Fibroblast of lung (primary cell): ENCODE results near the gene NAGPA. TPM values are rescaled to one million over a fixed set of nuclear protein-coding genes. Genes with fewer than 3 reads are reported as not detected.

Experiments
- DNase-seq, 2 donors: peaks; one replicate each; pipeline versions ENCODE4 v3.0.0 to v3.0.0-alpha.2; 2010; ENCODE audit warnings: low read depth in 2 of 2
- H2AFZ ChIP-seq: 2 replicates; pipeline ENCODE4 v1.5.1; 2012; ENCODE audit warnings: low read length, control low read depth, inconsistent platforms
- H3K27ac ChIP-seq: 2 replicates; pipeline ENCODE4 v1.5.1; 2011; ENCODE audit warnings: low read length, control low read depth; ENCODE audit not compliant: insufficient read depth
- H3K27me3 ChIP-seq: 2 replicates; pipeline ENCODE4 v1.5.1; 2011; ENCODE audit warnings: mild to moderate bottlenecking, low read length; ENCODE audit not compliant: control insufficient read depth, insufficient read depth
- H3K36me3 ChIP-seq: 2 replicates; pipeline ENCODE4 v1.5.1; 2011; ENCODE audit warnings: low read length; ENCODE audit not compliant: control insufficient read depth, insufficient read depth
- H3K4me1 ChIP-seq: 2 replicates; pipeline ENCODE4 v1.5.1; 2011; ENCODE audit warnings: low read length; ENCODE audit not compliant: control insufficient read depth, insufficient read depth; ENCODE audit errors: extremely low read depth
- H3K4me2 ChIP-seq: 2 replicates; pipeline ENCODE4 v1.5.1; 2011; ENCODE audit warnings: low read length, control low read depth; ENCODE audit not compliant: insufficient read depth; ENCODE audit errors: extremely low read depth
- H3K4me3 ChIP-seq, 4 experiments: fragments of 200-600 bp in 1 of 4; sonication (generic) in 1 of 4; replicated peaks in 1 of 4; 2 replicates each; pipeline ENCODE4 v1.5.1; 2011 to 2016; ENCODE audit warnings: low read length in 4 of 4, low read depth in 3 of 4, mild to moderate bottlenecking in 3 of 4, control low read depth in 2 of 4, inconsistent platforms in 1 of 4, mixed read lengths in 1 of 4; ENCODE audit not compliant: insufficient read depth in 1 of 4; ENCODE audit errors: control extremely low read depth in 1 of 4
- H3K79me2 ChIP-seq: 2 replicates; pipeline ENCODE4 v1.5.1; 2012; ENCODE audit warnings: mild to moderate bottlenecking, low read length, inconsistent platforms; ENCODE audit not compliant: control insufficient read depth, insufficient read depth
- H3K9ac ChIP-seq: 2 replicates; pipeline ENCODE4 v1.5.1; 2011; ENCODE audit warnings: mild to moderate bottlenecking, low read length, control low read depth; ENCODE audit not compliant: insufficient read depth
- H3K9me3 ChIP-seq: 2 replicates; pipeline ENCODE4 v1.5.1; 2012; ENCODE audit warnings: low read depth, low read length; ENCODE audit not compliant: control insufficient read depth, insufficient read depth
- H4K20me1 ChIP-seq: 2 replicates; pipeline ENCODE4 v1.5.1; 2011; ENCODE audit warnings: low read length; ENCODE audit not compliant: control insufficient read depth, insufficient read depth; ENCODE audit errors: extremely low read depth
- EZH2 ChIP-seq: IDR thresholded peaks from 2 replicates; pipeline ENCODE4 v1.5.1; 2012; ENCODE audit warnings: low read length, control low read depth, mild to moderate bottlenecking; ENCODE audit errors: missing control alignments
- polyA plus RNA-seq, 2 donors: library from polyadenylated mRNA; depleted of rRNA in 1 of 2; stranded (reverse) in 1 of 2; unstranded in 1 of 2; fragments of >200 nt; gene quantifications; 2 replicates each; pipeline ENCODE4 v1.2.1, GENCODE V29; 2011 to 2012; ENCODE audit warnings: missing spikeins in 1 of 2
- total RNA-seq: library from RNA; depleted of rRNA; stranded (reverse); fragments of >200 nt; gene quantifications from 2 replicates; pipeline ENCODE4 v1.2.1, GENCODE V29; 2014
- TF ChIP-seq, protein P1 (sequence below), 2 donors: IDR thresholded peaks in 1 of 2; conservative IDR thresholded peaks in 1 of 2; 1 replicate in 1 of 2; 2 replicates in 1 of 2; pipeline ENCODE4 v1.5.1; 2011 to 2012; ENCODE audit warnings: low read length in 2 of 2, control low read depth in 1 of 2, inconsistent platforms in 1 of 2, low read depth in 1 of 2, mild to moderate bottlenecking in 1 of 2

NAGPA gene
- total and polyA plus RNA-seq, 2 donors (not counting 1 experiment from before 2014, with no cell fraction given), result 9.7 to 17.7 TPM

DNA sequence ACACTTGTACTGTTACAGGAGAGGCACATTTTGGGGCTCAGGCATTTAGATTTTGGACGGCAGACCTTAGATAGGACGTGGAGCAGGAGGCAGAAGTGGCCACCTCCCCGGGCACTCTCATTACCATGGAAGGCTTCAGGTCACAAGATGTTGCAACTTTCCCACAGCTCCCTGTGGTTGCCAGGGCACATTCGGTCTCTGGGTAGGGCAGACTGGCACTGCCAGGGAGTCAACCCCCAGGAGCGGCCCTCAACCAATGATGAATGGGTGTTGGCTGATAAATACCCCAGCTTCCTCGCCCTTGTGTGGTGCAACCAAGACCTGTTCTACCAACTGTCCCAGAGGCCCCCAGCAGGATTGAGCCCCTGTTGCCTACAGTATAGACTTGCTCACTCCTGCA lies 11.2 kb downstream of the NAGPA start:
- Histone ChIP-seq H3K4me1 (no peaks in the 10 kb centered on the region), H3K4me2 (no peak overlapping the region), H3K4me3 (no peak overlapping the region), H3K9me3 (no peaks in the 10 kb centered on the region), H3K27ac (no peak overlapping the region), H2AFZ (no peak overlapping the region), H3K36me3 (no peaks in the 10 kb centered on the region), H3K9ac (no peak overlapping the region), H3K27me3 (no peaks in the 10 kb centered on the region), H4K20me1 (no peaks in the 10 kb centered on the region), H3K79me2 (no peaks in the 10 kb centered on the region)
- TF ChIP-seq, protein P1, sequence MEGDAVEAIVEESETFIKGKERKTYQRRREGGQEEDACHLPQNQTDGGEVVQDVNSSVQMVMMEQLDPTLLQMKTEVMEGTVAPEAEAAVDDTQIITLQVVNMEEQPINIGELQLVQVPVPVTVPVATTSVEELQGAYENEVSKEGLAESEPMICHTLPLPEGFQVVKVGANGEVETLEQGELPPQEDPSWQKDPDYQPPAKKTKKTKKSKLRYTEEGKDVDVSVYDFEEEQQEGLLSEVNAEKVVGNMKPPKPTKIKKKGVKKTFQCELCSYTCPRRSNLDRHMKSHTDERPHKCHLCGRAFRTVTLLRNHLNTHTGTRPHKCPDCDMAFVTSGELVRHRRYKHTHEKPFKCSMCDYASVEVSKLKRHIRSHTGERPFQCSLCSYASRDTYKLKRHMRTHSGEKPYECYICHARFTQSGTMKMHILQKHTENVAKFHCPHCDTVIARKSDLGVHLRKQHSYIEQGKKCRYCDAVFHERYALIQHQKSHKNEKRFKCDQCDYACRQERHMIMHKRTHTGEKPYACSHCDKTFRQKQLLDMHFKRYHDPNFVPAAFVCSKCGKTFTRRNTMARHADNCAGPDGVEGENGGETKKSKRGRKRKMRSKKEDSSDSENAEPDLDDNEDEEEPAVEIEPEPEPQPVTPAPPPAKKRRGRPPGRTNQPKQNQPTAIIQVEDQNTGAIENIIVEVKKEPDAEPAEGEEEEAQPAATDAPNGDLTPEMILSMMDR (conservative IDR thresholded peaks at IDR 0.05 in 1 of 2, IDR thresholded peaks at IDR 0.05 in 1 of 2; ENCODE audit: low read depth in 1 of 2, low read length in 2 of 2), result no peak
- no peak for TF ChIP-seq EZH2
- DNase-seq, result no peak

DNA sequence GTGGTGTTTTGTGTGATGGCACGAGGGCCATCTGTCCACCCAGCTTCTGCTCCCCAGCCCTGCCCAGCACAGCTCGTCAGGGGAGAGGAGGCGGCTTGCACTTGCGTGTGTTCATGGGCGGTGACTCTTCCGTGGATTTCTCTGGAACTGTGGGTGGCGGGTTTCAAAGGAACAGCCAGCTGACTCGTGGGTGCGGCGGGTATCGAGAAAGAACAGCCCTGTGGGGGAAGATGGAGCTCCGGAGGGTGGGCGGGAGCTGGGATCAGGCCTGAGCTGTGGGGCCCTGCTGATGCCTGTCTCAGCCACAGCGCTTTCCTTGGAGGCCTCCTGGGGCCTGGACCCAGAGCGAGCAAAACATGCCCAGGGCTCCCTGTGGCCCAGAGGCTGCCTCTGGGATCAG lies 13.2 kb downstream of the NAGPA start:
- no peak for DNase-seq
- H3K79me2 ChIP-seq, result no peaks in the 10 kb centered on the region

DNA sequence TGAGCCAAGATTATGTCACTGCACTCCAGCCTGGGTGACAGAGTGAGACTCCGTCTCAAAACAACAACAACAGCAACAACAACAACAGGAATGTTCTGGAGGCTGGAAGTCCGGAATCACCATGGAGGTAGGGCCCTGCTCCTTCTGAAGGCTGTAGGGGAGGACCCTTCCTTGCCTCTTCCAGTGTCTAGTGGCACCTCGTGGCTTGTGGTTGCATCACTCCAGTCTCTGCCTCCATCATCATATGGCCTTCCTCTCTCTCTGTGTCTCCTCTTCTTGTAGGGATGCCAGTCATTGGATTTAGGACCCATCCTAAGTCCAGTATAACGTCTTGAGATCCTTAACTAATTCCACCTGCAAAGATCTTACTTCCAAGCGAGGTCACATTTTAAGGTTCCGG lies 14.0 kb downstream of the NAGPA start:
- no peak overlapping the region for H3K4me3 ChIP-seq
- TF ChIP-seq, protein P1 (conservative IDR thresholded peaks at IDR 0.05 in 1 of 2, IDR thresholded peaks at IDR 0.05 in 1 of 2; ENCODE audit: low read depth in 1 of 2, low read length in 2 of 2), result no peak
- TF ChIP-seq EZH2, result no peak
- H4K20me1 ChIP-seq, result no peaks in the 10 kb centered on the region
- no peak overlapping the region for H3K9ac ChIP-seq
- H3K27ac ChIP-seq, result no peak overlapping the region
- H3K4me1 ChIP-seq, result no peaks in the 10 kb centered on the region
- no peaks in the 10 kb centered on the region for H3K9me3 ChIP-seq
- no peak for DNase-seq
- no peak overlapping the region for H2AFZ ChIP-seq
- no peaks in the 10 kb centered on the region for H3K79me2 ChIP-seq
- no peaks in the 10 kb centered on the region for H3K36me3 ChIP-seq
- H3K27me3 ChIP-seq, result no peaks in the 10 kb centered on the region
- H3K4me2 ChIP-seq, result no peak overlapping the region

More for the DNA sequence above, 13.2 kb downstream of the NAGPA start:
- Histone ChIP-seq H3K4me2 (no peak overlapping the region), H3K27me3 (no peaks in the 10 kb centered on the region), H2AFZ (no peak overlapping the region), H3K4me1 (no peaks in the 10 kb centered on the region), H3K36me3 (no peaks in the 10 kb centered on the region), H3K27ac (no peak overlapping the region), H3K4me3 (no peak overlapping the region), H4K20me1 (no peaks in the 10 kb centered on the region), H3K9ac (no peak overlapping the region), H3K9me3 (no peaks in the 10 kb centered on the region)
- TF ChIP-seq, protein P1 (conservative IDR thresholded peaks at IDR 0.05 in 1 of 2, IDR thresholded peaks at IDR 0.05 in 1 of 2; ENCODE audit: low read depth in 1 of 2, low read length in 2 of 2), result no peak
- no peak for TF ChIP-seq EZH2
